GM18508 (cell line): ENCODE results near the gene LSM12.

Experiments used
- ATAC-seq: cut with Tn5 transposase; IDR thresholded peaks from one replicate; pipeline ENCODE4 v1.9.1; 2021; ENCODE audit warnings: moderate number of reproducible peaks; ENCODE audit not compliant: insufficient read depth, unreplicated experiment

LSM12 gene

DNA sequence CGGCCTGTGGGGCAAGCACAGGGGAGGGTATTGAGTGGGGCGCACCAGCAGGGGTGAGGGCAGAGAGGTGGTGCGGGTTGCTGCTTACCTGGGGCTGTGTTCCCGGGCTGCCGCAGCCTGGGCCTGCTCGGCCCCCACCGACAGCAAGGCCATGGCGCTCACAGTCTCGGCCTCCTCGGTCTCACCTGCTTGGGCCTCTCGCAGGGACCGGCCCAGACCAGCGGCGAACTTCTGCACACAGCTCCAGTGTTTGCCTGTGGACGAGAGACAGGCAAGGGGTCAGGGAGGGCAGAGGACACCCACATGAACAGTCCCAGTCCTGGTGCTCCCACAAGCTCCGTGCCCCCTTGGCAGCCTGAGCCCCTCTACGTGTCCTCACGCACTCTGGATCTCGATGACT lies 11.9 kb upstream of the LSM12 start:
- ATAC-seq, result no peak

DNA sequence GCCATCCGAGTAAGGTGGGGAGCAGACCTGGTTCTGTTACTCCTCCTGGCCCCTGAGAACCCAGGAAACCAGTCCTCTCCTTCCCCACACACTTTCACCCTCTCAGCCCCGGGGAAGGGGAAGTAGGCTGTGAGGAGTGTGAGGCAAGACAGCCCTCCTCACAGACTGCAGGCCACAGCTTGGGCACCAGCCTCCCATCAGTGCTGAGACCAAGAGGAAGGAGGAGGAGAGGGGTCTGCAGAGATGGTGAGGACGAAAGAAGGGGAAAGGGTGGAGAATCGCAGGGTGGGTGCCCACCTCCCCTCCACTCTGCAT lies 11.1 kb upstream of the LSM12 start:
- no peak for ATAC-seq

DNA sequence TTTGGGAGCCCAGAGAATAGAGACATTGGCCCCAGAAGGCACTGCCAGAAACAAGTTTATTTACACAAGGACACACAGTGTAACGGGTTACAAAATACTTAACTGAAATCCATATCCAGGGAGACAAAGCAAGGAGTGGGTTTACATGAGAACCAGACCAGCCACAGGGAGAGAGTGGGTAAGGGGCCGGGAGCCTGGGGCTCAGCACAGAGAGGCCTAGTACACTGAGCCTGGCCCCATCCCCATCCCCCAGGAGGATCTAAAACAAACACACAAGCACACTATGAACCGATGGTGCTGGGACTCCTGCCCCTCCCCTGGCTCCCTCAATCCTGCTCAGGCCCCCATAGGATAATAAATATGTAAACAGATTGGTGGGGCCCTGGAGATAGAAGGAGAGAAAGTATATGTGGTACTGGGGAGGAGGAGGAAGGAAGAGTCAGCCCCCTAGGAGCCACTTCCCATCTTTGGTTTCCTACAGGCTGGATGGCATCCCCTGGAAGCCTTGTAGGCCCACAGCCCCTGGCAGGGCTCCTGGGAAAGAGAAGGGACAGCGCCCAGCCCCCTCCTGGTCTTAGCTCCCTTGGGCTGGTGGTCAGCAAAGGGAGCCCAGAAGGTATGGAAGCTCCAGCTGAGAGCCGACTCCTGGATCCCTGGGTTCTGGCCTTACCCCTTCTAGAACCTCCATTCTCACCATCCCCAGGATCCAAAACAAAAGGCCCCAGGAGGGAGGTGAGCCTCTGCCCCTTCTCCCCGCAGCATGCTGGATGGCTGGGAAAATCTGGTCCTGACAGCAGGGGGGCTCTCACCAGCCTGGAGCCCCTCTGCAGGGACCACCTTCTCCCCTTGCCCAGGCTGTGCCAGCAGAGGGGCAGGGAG lies 10.5 kb upstream of the LSM12 start:
- no peak for ATAC-seq

DNA sequence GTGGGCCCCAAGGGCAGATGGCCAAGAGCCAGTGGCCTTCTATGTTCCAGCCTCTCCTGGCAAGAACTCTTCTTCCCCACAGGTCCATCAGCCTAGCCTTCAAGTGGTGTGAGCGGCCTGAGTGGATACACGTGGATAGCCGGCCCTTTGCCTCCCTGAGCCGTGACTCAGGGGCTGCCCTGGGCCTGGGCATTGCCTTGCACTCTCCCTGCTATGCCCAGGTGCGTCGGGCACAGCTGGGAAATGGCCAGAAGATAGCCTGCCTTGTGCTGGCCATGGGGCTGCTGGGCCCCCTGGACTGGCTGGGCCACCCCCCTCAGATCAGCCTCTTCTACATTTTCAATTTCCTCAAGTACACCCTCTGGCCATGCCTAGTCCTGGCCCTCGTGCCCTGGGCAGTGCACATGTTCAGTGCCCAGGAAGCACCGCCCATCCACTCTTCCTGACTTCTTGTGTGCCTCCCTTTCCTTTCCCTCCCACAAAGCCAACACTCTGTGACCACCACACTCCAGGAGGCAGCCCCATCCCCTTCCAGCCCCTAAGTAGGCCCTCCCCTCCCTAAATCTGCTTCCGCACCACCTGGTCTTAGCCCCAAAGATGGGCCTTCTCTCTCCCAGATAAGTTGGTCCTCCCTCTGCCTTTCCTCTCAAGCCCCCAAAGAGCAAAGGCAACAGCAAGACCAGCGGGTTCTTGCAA lies 9.3 kb upstream of the LSM12 start:
- ATAC-seq, result no peak

DNA sequence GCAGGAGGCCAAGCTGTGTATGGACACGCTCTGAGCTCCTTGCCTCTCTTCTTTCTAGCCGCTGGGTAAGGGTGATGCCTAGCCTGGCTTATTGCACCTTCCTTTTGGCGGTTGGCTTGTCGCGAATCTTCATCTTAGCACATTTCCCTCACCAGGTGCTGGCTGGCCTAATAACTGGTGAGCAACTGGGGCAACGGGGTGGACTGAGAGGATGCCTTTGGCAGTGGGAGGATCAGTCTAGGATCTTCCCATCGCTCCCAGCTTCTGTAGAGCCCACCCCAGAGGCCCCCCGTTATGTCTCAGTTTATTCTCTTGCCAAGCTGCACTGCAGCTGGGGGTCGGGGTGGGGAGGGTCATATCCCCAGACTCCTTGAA lies 8.4 kb upstream of the LSM12 start:
- no peak for ATAC-seq

DNA sequence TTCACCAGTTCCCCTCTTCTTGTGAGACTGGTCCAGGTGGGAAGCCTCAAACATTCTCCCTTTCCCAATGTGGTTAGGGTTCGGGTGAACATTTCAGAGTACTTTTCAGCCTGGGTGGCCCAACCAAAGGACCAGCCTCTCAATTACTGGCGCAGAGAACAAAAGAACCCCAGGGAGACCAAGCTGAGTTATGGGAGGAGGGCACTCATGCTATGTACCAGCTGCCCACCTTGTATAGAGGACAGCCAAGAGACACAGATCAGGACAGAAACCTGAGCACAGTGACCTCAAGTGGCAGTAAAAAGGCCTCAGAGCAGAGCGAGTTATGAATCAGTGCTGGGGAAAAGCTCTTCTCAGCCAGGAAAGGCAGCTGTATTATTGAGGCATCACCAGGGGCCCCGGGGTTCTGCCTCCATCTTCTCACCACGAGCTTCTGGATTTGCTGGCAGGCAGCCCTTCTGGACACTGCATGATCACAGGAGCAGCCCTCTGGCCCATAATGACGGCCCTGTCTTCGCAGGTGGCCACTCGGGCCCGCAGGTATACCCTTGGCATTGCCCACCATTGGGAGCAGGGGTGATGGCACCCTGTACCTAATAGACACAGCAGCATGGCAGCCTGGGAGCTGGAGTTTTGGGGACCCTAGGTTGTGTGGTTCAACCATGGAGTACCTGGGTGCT lies 7.9 kb upstream of the LSM12 start:
- ATAC-seq, result no peak

DNA sequence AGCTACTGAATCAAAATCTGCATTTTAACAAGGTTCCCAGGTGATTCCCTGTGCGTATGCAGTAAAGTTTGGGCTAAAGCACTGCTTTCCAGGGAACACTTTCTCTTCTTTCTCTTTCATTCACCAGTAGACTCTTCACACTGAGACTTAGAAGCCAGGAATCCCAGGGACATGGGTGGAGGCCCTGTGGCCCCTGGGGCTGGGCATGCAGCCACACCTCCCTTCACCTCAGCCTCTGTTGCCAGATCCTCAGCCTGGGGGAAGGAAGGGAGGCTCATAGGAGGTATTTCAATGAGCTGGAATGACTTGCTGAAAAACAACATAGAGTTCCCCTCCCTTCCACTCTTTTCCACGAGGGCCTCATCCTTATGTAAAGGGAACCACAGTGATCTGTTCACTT lies 5.3 kb upstream of the LSM12 start:
- ATAC-seq, result no peak

DNA sequence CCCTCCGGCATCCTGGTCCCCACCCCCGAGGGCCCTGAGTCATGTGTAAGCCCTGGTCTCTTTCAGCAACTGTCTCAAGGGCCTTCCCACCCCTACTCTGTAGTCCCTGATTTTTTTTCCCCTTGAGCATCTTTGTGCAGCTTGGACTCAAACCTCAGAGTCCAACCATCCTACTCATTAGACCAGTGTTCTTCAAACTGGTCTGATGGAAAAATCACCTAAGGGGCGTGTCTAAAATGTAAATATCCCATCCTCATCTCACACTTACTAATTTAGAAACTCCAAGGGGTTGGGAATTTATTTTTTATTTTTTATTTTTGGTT lies 4.7 kb upstream of the LSM12 start:
- ATAC-seq, result no peak

DNA sequence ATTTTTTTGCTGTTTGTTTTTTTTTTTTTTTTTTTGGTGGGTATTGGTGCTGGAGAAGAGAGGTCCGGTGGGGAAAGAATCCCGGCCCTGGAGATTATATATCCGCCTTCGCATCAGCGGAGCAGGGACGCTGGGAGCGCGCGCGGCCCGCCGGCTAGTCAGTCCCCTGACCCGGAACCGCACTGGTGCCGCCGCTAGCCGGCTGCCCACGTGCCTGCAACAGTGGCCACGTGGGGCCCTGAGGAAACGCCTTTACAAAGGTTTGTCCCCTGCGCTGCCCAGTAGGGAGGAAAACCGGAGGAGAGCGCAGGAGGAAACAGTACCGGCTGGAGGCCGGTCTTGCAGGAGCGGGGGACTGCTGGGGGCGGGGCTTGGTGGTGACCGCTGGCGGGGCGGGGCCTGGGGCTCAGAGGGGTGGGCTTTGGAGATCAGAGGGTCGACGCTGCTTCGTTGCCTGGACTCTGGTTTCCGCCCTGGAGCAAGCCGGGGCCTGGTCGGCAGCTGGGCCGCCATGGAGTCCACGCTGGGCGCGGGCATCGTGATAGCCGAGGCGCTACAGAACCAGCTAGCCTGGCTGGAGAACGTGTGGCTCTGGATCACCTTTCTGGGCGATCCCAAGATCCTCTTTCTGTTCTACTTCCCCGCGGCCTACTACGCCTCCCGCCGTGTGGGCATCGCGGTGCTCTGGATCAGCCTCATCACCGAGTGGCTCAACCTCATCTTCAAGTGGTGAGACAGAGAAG lies 4.2 kb upstream of the LSM12 start, which contains the start of gene G6PC3:
TSS of gene G6PC3 (plus strand) at position 281 of the 743 bp plus-strand sequence. CDS start at position 512, 231 bp downstream.
- peak; percentile 38 for ATAC-seq

DNA sequence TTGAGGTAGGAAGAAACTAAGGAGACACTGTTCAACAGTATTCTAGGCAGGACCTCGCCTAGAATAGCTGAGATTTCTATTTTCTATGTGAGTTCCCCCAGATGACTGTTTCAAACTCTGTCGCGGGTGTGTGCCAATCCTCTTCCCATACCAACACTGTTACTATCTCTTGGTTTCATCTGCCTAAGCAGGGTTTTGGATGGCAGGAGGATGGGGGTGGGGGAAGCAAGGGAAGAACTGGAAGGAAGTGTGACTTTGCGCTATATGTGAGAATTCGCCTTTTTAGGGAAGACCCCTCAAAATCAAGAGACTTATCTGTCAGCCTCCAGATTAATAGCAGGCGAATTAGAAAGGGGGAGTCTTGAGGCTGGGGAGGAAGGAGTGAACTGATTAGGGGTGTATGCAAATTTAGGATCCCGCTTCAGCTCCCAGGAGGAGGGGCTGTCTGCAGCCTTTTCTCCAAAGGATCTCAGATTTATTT lies 3.5 kb upstream of the LSM12 start:
- no peak for ATAC-seq

DNA sequence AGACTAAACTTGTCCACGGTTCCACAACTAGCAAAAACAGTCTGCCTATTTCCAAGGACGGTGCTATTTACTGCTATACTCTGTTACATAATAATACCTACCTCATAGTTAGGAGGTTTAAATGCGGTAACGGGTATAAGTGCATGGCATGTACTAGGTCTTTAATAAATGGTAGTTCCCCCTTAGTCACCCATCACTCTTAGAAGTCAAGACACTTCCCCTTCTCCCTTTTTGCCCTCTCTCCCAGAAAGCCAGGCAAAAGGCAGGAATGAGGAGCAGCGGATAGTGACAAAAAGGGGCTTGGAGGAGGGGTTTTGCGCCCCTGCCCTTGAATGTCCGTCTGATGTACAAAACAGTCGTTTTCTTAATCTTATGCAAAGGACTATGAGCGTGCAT lies 1.1 kb upstream of the LSM12 start:
- ATAC-seq, result no peak

DNA sequence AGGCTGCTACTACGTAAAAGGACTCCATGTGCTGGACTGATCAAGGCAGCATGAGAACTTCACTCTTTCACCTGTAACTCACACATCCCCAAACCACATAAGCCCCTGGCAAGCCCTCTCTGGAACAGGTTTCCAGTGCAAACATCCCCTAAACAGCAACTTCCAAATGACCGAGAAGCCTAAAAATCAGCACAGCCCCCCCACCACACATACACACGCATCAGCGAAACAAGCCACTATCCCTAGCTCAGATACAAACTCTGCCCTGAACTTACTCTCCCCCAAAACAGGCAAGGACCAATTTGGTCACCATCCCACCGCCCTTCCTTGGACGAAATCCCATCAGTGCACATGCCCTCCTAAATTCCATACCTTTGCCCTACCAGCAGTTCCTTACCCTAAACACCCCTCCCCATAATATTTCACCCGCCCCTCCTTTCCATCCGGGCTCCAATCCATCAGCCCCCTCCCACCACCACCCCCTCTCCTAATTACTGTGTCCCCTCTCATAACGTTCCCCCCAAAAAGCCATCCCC lies 735 bp downstream of the LSM12 start:
- no peak for ATAC-seq

DNA sequence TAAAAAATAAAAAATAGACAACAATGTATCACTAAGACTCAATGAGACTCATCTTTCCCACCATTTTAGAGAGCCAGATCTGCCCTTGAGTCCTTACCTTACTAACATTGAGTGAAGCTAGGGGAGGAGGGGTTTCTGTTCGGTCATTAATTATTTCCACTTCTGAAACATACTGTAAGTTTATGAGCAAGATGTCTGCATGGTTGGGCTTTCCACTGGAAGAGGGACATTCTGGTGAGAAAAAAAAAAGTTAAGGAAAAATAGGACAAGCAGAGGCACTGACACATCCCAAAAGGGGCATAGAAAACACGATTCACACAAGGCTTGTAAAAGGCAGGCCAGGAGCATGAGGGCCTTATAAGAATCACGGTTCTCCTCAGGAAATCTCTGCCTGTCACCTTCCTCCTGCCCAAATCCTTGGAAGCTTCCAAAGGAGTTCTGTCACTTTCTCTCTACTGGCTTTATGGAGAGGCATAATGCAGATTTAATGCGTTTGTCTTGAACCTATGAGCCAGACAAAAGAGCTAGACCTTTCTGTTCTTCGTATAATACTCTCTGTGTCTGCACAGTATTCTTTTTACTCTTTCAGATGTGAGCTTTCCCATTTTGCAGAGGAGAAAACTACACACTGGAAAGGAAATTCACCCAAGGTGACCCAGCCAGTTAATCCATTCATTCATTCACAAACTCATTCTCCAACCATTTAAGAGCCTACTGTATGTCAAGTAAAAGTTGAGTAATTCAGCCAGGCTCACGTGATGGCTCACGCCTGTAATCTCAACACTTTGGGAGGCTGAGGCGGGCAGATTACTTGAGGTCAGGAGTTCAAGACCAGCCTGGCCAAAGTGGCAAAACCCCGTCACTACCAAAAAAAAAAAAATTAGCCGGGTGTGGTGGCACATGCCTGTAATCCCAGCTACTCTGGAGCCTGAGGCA lies 2.5 kb downstream of the LSM12 start:
- no peak for ATAC-seq

DNA sequence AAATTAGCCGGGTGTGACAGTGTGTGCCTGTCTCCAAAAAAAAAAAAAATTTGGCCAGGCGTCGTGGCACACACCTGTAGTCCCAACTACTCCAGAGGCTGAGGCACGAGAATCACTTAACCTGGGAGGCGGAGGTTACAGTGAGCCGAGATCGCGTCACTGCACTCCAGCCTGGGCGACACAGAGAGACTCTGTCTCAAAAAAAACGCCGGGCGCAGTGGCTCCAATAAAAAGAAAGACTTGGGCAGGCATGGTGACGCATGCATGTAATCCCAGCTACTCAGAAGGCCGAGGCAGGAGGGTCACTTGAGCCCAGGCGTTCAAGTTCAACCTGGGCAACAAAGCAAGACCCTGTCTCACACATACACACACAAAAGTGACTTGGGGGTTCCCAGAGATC lies 3.6 kb downstream of the LSM12 start:
- ATAC-seq, result no peak

DNA sequence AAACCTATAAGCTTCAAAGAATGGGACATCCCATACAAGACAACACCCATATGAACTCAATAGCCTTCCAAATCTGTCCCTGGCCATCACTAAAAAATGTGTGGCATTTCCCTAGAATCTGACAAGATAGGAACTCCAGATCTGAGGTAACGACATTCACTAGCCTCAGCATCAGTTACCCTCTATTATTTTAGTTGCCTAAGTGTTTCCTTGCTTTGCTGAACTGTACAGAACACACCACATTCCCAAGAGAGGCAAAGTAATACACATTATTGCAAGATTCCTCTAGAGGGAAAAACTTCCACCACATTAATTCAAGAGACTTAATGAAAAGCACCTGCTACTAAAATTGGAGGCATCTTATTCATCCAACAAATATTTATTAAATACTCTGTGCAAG lies 5.0 kb downstream of the LSM12 start:
- no peak for ATAC-seq

DNA sequence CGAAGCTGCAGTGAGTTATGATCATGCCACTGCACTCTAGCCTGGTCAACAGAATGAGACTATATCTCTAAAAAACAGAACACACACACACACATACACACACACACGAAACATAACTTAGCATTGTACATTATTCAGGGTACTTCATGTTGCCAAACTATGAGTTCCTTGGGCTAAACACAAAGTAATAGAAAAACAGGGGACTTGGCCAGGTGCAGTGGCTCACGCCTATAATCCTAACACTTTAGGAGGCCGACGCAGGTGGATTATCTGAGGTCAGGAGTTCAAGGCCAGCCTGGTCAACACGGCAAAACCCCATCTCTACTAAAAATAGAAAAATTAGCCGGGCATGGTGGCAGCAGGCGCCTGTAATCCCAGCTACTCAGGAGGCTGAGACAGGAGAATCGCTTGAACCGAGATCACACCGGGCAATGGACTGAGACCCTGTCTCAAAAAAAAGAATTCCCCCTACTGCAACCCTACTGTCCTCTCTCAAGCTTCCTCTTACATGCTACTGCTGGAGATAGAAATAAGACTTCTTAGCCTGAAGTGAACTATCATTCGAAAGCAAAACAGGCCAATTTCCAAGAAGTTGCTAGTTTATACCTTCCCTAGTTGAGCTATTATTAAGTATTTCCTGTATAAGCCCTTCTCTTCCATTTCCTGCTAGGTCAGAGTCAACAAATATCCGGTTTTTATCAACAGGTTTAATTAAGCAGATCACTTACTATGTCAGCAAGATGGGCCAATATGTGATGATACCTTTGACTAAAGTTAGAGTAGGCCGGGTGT lies 7.2 kb downstream of the LSM12 start:
- ATAC-seq, result no peak

DNA sequence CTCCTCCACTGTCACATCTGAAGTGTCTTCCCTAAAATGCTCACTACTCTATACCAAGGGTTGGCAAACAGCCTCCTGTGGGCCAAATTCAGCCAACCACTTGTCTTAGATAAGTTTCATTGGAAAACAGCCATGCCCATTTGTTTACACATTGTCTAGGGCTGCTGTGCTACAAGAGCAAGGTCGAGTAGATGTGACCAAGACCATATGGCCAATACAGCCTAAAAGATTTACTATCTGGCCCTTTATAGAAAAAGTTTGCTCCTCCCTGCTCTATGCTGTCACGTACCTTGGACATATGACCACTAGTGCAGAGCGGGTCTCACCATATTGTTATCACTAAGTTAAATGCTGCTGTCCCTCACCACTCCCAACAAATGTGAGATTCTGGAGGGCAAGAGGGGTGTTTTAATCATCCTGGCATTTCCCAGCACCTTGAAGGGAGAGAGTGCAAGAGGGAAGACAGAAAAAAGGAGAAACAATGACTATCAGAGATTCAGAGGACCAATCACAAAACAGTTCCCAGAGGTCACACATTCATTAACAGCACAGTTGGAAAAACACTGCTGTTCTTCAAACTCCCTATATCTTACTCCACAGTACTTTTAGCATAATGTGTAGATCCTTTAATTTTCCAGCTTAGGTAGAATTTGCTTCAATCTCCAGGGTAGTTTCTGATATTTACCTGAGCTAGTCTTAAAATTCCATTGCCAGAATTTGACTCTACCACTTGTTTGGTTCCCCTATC lies 13.2 kb downstream of the LSM12 start:
- ATAC-seq, result no peak
